H1 (cell line): ENCODE data around the gene KCTD16. TPM values are rescaled to one million over a fixed set of nuclear protein-coding genes. Genes with fewer than 3 reads are reported as not detected.

Experiments used
- CTCF ChIA-PET: fragments of 300-600 bp; sonication (Branson Sonifier 250); formaldehyde crosslinking; loops from one replicate; lab custom pipeline; 2021; ENCODE audit not compliant: partially characterized antibody; lab: Charles Lee
- POLR2A ChIA-PET: fragments of 300-600 bp; sonication (Branson Sonifier 250); formaldehyde crosslinking; loops from one replicate; lab custom pipeline; 2021; ENCODE audit warnings: inconsistent platforms; ENCODE audit not compliant: partially characterized antibody; lab: Charles Lee
- DNase-seq, 2 experiments: peaks; one replicate each; pipeline versions ENCODE4 v3.0.0 to v3.0.0-alpha.2; 2010 to 2022; ENCODE audit warnings: low spot score in 2 of 2, low read depth in 1 of 2, mixed read lengths in 1 of 2
- FAIRE-seq: peaks from 2 replicates; lab custom pipeline; 2011; peaks lifted over from hg19 to GRCh38; lab: Jason Lieb, UNC
- H2AFZ ChIP-seq: 2 replicates; pipeline ENCODE4 v1.8.1; 2012; ENCODE audit warnings: low read length, inconsistent platforms
- H2AK5ac ChIP-seq: 2 replicates; pipeline ENCODE4 v1.6.1; 2013; ENCODE audit warnings: low read depth, low read length
- H2BK120ac ChIP-seq: replicated peaks from 2 replicates; pipeline ENCODE3; 2013; ENCODE audit warnings: low read depth, low read length, inconsistent platforms
- H2BK12ac ChIP-seq: 2 replicates; pipeline ENCODE4 v1.6.1; 2013; ENCODE audit warnings: low read depth, low read length
- H2BK15ac ChIP-seq: 2 replicates; pipeline ENCODE4 v1.6.1; 2013; ENCODE audit warnings: low read length
- H2BK20ac ChIP-seq: 2 replicates; pipeline ENCODE4 v1.6.1; 2013; ENCODE audit warnings: low read length
- H2BK5ac ChIP-seq: 2 replicates; pipeline ENCODE4 v1.6.1; 2013; ENCODE audit warnings: low read depth, low read length
- H3K14ac ChIP-seq: 2 replicates; pipeline ENCODE4 v1.6.1; 2013; ENCODE audit warnings: inconsistent platforms; ENCODE audit not compliant: insufficient read length
- H3K18ac ChIP-seq: 2 replicates; pipeline ENCODE4 v1.6.1; 2013; ENCODE audit warnings: low read length; ENCODE audit errors: extremely low read depth
- H3K23ac ChIP-seq: 2 replicates; pipeline ENCODE4 v1.6.1; 2013; ENCODE audit warnings: inconsistent platforms; ENCODE audit not compliant: insufficient read length
- H3K23me2 ChIP-seq: 2 replicates; pipeline ENCODE4 v1.6.1; 2013; ENCODE audit warnings: low read depth, low read length
- H3K27ac ChIP-seq: 2 replicates; pipeline ENCODE4 v1.6.1; 2011; ENCODE audit warnings: low read depth, low read length, inconsistent platforms
- H3K27me3 ChIP-seq, 4 experiments: replicated peaks in 1 of 4; 1 replicate in 1 of 4; 2 replicates in 3 of 4; pipeline versions ENCODE4 v1.6.1 to v1.8.1; 2011 to 2013; ENCODE audit warnings: low read length in 3 of 4, mild to moderate bottlenecking in 3 of 4, inconsistent platforms in 2 of 4, mixed read lengths in 2 of 4, moderate library complexity in 1 of 4; ENCODE audit not compliant: control insufficient read depth in 3 of 4, insufficient read depth in 3 of 4; ENCODE audit errors: extremely low read depth in 1 of 4
- H3K36me3 ChIP-seq, 4 experiments: 2 replicates each; pipeline versions ENCODE4 v1.6.1 to v1.8.1; 2011 to 2013; ENCODE audit warnings: mild to moderate bottlenecking in 4 of 4, low read length in 3 of 4, moderate library complexity in 2 of 4, control low read depth in 1 of 4, inconsistent platforms in 1 of 4; ENCODE audit not compliant: insufficient read depth in 4 of 4, control insufficient read depth in 2 of 4
- H3K4ac ChIP-seq: replicated peaks from 2 replicates; pipeline ENCODE3; 2013; ENCODE audit warnings: low read length, low read depth, mixed read lengths, inconsistent platforms; ENCODE audit not compliant: insufficient read length
- H3K4me1 ChIP-seq, 4 experiments: replicated peaks in 1 of 4; 1 replicate in 1 of 4; 2 replicates in 3 of 4; pipeline versions ENCODE4 v1.6.1 to v1.8.1; 2011 to 2013; ENCODE audit warnings: low read length in 3 of 4, inconsistent platforms in 2 of 4, mixed read lengths in 1 of 4; ENCODE audit not compliant: insufficient read depth in 4 of 4, control insufficient read depth in 3 of 4
- H3K4me2 ChIP-seq, 2 experiments: 2 replicates each; pipeline versions ENCODE4 v1.6.1 to v1.8.1; 2011 to 2013; ENCODE audit warnings: low read depth in 2 of 2, low read length in 2 of 2, control low read depth in 1 of 2, inconsistent platforms in 1 of 2, mild to moderate bottlenecking in 1 of 2; ENCODE audit not compliant: insufficient read depth in 1 of 2
- H3K4me3 ChIP-seq, 4 experiments: fragments of 200-600, 300-600 bp in 1 of 4; sonication (generic), shearing (Covaris generic), sonication (Bioruptor Twin) in 1 of 4; 2 replicates each; pipeline versions ENCODE4 v1.5.1 to v1.8.1; 2011 to 2016; ENCODE audit warnings: low read length in 4 of 4, low read depth in 3 of 4, control low read depth in 2 of 4, inconsistent platforms in 2 of 4, mild to moderate bottlenecking in 2 of 4, mixed read lengths in 1 of 4, moderate library complexity in 1 of 4; ENCODE audit not compliant: insufficient read depth in 2 of 4; ENCODE audit errors: extremely low read depth in 1 of 4
- H3K56ac ChIP-seq: replicated peaks from 2 replicates; pipeline ENCODE3; 2013; ENCODE audit warnings: low read depth, mild to moderate bottlenecking, mixed read lengths, low read length, inconsistent platforms; ENCODE audit not compliant: insufficient read length
- H3K79me1 ChIP-seq: 2 replicates; pipeline ENCODE4 v1.6.1; 2013; ENCODE audit warnings: low read depth, low read length, control low read depth
- H3K79me2 ChIP-seq, 2 experiments: 2 replicates each; pipeline versions ENCODE4 v1.6.1 to v1.8.1; 2012 to 2013; ENCODE audit warnings: low read length in 2 of 2, mild to moderate bottlenecking in 2 of 2, inconsistent platforms in 1 of 2; ENCODE audit not compliant: insufficient read depth in 2 of 2, control insufficient read depth in 1 of 2
- H3K9ac ChIP-seq, 4 experiments: replicated peaks in 1 of 4; 1 replicate in 1 of 4; 2 replicates in 3 of 4; pipeline versions ENCODE4 v1.6.1 to v1.8.1; 2011 to 2013; ENCODE audit warnings: low read depth in 3 of 4, low read length in 3 of 4, control low read depth in 2 of 4, mild to moderate bottlenecking in 2 of 4, moderate library complexity in 2 of 4, inconsistent platforms in 1 of 4; ENCODE audit errors: extremely low read depth in 1 of 4
- H3K9me3 ChIP-seq, 2 experiments: 2 replicates each; pipeline versions ENCODE4 v1.6.1 to v1.8.1; 2012 to 2013; ENCODE audit warnings: mild to moderate bottlenecking in 2 of 2, moderate library complexity in 2 of 2, control low read depth in 1 of 2, inconsistent platforms in 1 of 2, low read depth in 1 of 2, low read length in 1 of 2, mixed read lengths in 1 of 2; ENCODE audit not compliant: insufficient read depth in 2 of 2
- H4K20me1 ChIP-seq, 2 experiments: replicated peaks in 1 of 2; 2 replicates each; pipeline versions ENCODE3 to v1.8.1; 2011 to 2013; ENCODE audit warnings: inconsistent platforms in 2 of 2, low read length in 2 of 2, mild to moderate bottlenecking in 1 of 2; ENCODE audit not compliant: insufficient read depth in 2 of 2, control insufficient read depth in 1 of 2
- H4K5ac ChIP-seq: 2 replicates; pipeline ENCODE4 v1.6.1; 2013; ENCODE audit warnings: low read length, low read depth, mixed read lengths, inconsistent platforms; ENCODE audit not compliant: insufficient read length
- H4K8ac ChIP-seq: 2 replicates; pipeline ENCODE4 v1.8.0; 2013; ENCODE audit warnings: mild to moderate bottlenecking, moderate library complexity, low read length, inconsistent platforms; ENCODE audit not compliant: insufficient read depth; ENCODE audit errors: extremely low read depth
- H4K91ac ChIP-seq: replicated peaks from 2 replicates; pipeline ENCODE3; 2013; ENCODE audit warnings: low read length, mixed read lengths, inconsistent platforms; ENCODE audit not compliant: insufficient read length
- EP300 ChIP-seq, 2 experiments: IDR thresholded peaks; 1 replicate in 1 of 2; 2 replicates in 1 of 2; pipeline ENCODE4 v1.6.1; 2011 to 2012; ENCODE audit warnings: low read depth in 2 of 2, low read length in 2 of 2, mild to moderate bottlenecking in 2 of 2, borderline replicate concordance in 1 of 2, inconsistent platforms in 1 of 2, moderate library complexity in 1 of 2
- NRF1 ChIP-seq: IDR thresholded peaks from 2 replicates; pipeline ENCODE4 v1.6.1; 2011; ENCODE audit warnings: mild to moderate bottlenecking, low read depth, low read length, improper control_type of control experiment
- RBBP5 ChIP-seq: IDR thresholded peaks from 2 replicates; pipeline ENCODE4 v1.7.1; 2012; ENCODE audit warnings: low read depth, mild to moderate bottlenecking, inconsistent platforms, low read length, moderate library complexity, borderline replicate concordance
- SIRT6 ChIP-seq: IDR thresholded peaks from one replicate; pipeline ENCODE4 v1.7.1; 2012; ENCODE audit warnings: low read length, inconsistent platforms
- SP2 ChIP-seq: IDR thresholded peaks from 2 replicates; pipeline ENCODE4 v1.6.1; 2012; ENCODE audit warnings: mild to moderate bottlenecking, low read length, inconsistent platforms
- TAF7 ChIP-seq: optimal IDR thresholded peaks from 2 replicates; pipeline ENCODE3; 2011; ENCODE audit warnings: low read depth, mild to moderate bottlenecking, inconsistent platforms, low read length, moderate library complexity, borderline replicate concordance
- WGBS, 2 experiments: shearing (Covaris generic) in 1 of 2; methylation state at CpG; one replicate each; pipeline versions ENCODE4 v1.1.6 to v1.1.7; 2013 to 2015; ENCODE audit warnings: low lambda C conversion rate in 2 of 2, mixed read lengths in 2 of 2, inconsistent platforms in 1 of 2, low coverage in 1 of 2, missing lambda C conversion rate in 1 of 2; ENCODE audit not compliant: insufficient replicate concordance in 2 of 2, insufficient coverage in 1 of 2, insufficient read length in 1 of 2; ENCODE audit errors: extremely low coverage in 1 of 2, missing lambda C conversion rate in 1 of 2; 5-methylcytosine and 5-hydroxymethylcytosine counted together
- polyA plus RNA-seq, 7 experiments: library from polyadenylated mRNA; depleted of rRNA in 3 of 7; stranded (reverse) in 5 of 7; unstranded in 2 of 7; fragments of >200 nt in 5 of 7; fragments of 200-250 nt in 2 of 7; gene quantifications; 1 replicate in 5 of 7; 2 replicates in 1 of 7; 4 replicates in 1 of 7; pipeline versions ENCODE4 v1.2.1 to v1.2.3, GENCODE V29; 2011 to 2013; ENCODE audit warnings: missing spikeins in 2 of 7, mixed read lengths in 2 of 7
- total RNA-seq: library from RNA; stranded (reverse); fragmentation: NEBNext Ultra II Directional; extraction: Animal tissue kit (Norgen Biotek cat#: 25700); gene quantifications from 2 replicates; pipeline ENCODE4 v1.2.1, GENCODE V29; 2021

Gene KCTD16
- total and polyA plus RNA-seq, 2 of the 8 experiments (the other 6 are each of a cell fraction or from before 2014, with no cell fraction given) = 0.03 to 0.24 TPM

DNA sequence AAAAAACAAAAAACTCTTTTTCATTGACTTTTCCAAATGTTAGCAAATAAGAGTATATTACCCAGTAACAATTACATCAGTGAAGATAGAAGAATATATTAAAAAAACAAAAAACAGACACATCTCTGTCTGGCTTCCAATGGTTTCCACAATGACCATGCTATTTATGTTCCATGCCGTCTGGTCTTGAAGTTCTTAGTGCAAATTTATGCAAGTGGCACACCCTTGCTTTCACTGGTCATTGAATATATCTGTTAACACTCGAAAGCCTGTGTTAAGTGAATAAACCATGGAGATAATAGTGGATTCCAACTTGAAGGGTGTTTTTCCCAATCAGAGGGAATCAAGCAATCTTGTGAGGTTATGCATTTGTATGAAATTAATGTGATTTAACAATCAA lies 291.9 kb downstream of the KCTD16 start:
- H3K79me2 ChIP-seq = no peaks in the 10 kb centered on the region
- no peak overlapping the region for H2BK15ac ChIP-seq
- no peak overlapping the region for H4K91ac ChIP-seq
- no peaks in the 10 kb centered on the region for H3K23me2 ChIP-seq
- ChIA-PET CTCF (no interaction called here), POLR2A (no interaction called here)
- H2BK120ac ChIP-seq = no peak overlapping the region
- H3K56ac ChIP-seq = no peak overlapping the region
- H3K27ac ChIP-seq = no peak overlapping the region
- no peak overlapping the region for H3K4me3 ChIP-seq
- WGBS, 2 experiments = 90% methylated on average over 2 of the region's 2 CpGs; no CpG with 5 or more reads in 1 of the 2 experiments
- H3K9ac ChIP-seq = no peak overlapping the region
- no peak overlapping the region for H3K18ac ChIP-seq
- no peak for DNase-seq
- no peaks in the 10 kb centered on the region for H3K36me3 ChIP-seq
- H3K9me3 ChIP-seq = no peaks in the 10 kb centered on the region
- no peak overlapping the region for H2BK5ac ChIP-seq
- FAIRE-seq = no peak
- H3K27me3 ChIP-seq = no peaks in the 10 kb centered on the region
- H3K4me2 ChIP-seq = no peak overlapping the region
- no peak overlapping the region for H4K5ac ChIP-seq
- no peaks in the 10 kb centered on the region for H4K20me1 ChIP-seq
- no peak overlapping the region for H3K23ac ChIP-seq
- no peak overlapping the region for H4K8ac ChIP-seq
- no peaks in the 10 kb centered on the region for H3K4me1 ChIP-seq
- no peak overlapping the region for H2BK20ac ChIP-seq
- H2BK12ac ChIP-seq = no peak overlapping the region
- H2AK5ac ChIP-seq = no peak overlapping the region
- no peak overlapping the region for H2AFZ ChIP-seq
- no peak overlapping the region for H3K4ac ChIP-seq
- no peaks in the 10 kb centered on the region for H3K79me1 ChIP-seq
- H3K14ac ChIP-seq = no peak overlapping the region
- TF ChIP-seq RBBP5 = no peak
- no peak for TF ChIP-seq SIRT6
- no peak for TF ChIP-seq TAF7
- no peak for TF ChIP-seq EP300 (IDR thresholded peaks at IDR 0.05; ENCODE audit: borderline replicate concordance in 1 of 2, low read depth in 2 of 2, low read length in 2 of 2)
- TF ChIP-seq NRF1 = no peak
- no peak for TF ChIP-seq SP2
